ENCODE results near the gene HGF. TPM values are rescaled to one million over a fixed set of nuclear protein-coding genes. Genes with fewer than 3 reads are reported as not detected.
"Not testable (repeated sequence)": the region's sequence is repeated elsewhere in the genome, so short reads cannot be mapped to it uniquely, and the experiment has no call there.

HGF gene
- total RNA-seq, 4 donors from 2014 or later, result 1.2 to 2.2 (median 1.8) TPM

DNA sequence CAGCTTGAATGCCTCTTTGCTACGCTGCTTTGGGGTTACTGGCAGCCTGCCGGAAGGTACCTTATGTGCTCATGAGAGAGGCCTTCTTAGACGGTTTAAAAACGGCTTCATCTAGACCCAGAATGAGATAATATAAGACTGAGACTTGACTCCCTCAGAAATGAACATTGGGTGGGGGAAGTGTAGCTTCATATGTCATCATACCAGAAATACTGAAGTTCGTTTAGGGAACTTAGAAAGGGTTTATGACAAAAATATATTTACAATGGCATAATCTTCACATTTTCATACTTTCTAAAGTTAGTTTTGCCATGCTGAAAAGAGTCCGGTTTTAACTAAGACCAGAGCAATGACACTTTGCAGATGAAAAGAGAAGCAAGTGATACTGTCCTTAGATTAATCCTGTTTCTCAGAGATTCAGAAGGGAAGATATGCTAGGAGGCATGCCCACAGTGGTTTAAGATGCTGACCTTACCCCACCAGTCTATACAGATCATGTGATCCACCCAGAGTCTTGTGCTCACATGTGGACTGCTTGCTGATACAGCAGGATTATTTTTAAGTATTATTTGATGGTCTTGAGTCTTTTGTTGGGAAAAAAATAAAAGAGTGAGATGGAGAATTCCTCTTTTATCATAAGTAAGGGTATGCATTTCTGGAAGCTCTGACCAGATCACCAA, 40.8 kb upstream of the HGF start:
- H3K36me3 ChIP-seq, result no peaks in the 10 kb centered on the region
- H3K4me3 ChIP-seq, result no peak overlapping the region
- WGBS, 2 donors (ENCODE audit: low coverage in 1 of 2), result 54 to 63% methylated on average over 4 to 6 of the region's 6 CpGs
- intact Hi-C loops (cut with DNase I; ENCODE audit: low total_unique reads) (no loop called here), in situ Hi-C loops (cut with MboI; ENCODE audit: low pct_ligation_motif_present in 1 of 4, low pct_unique_long_range_greater_than_20kb in 1 of 4, low sequenced_read_pairs in 3 of 4) (no loop called here)
- TF ChIP-seq EP300 (IDR thresholded peaks at IDR 0.05; ENCODE audit: low read depth), result no peak
- TF ChIP-seq POLR2A (IDR thresholded peaks at IDR 0.05), result no peak
- no peak for TF ChIP-seq POLR2AphosphoS5 (IDR thresholded peaks at IDR 0.05)
- TF ChIP-seq, protein P1, sequence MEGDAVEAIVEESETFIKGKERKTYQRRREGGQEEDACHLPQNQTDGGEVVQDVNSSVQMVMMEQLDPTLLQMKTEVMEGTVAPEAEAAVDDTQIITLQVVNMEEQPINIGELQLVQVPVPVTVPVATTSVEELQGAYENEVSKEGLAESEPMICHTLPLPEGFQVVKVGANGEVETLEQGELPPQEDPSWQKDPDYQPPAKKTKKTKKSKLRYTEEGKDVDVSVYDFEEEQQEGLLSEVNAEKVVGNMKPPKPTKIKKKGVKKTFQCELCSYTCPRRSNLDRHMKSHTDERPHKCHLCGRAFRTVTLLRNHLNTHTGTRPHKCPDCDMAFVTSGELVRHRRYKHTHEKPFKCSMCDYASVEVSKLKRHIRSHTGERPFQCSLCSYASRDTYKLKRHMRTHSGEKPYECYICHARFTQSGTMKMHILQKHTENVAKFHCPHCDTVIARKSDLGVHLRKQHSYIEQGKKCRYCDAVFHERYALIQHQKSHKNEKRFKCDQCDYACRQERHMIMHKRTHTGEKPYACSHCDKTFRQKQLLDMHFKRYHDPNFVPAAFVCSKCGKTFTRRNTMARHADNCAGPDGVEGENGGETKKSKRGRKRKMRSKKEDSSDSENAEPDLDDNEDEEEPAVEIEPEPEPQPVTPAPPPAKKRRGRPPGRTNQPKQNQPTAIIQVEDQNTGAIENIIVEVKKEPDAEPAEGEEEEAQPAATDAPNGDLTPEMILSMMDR (IDR thresholded peaks at IDR 0.05), result no peak
- H3K27ac ChIP-seq, result peak overlapping the region in 1 of 4 donors; percentile 13
- no peaks in the 10 kb centered on the region for H3K27me3 ChIP-seq
- DNase-seq, result no peak
- no peaks in the 10 kb centered on the region for H3K9me3 ChIP-seq
- no peaks in the 10 kb centered on the region for H3K4me1 ChIP-seq

- H3K27me3 ChIP-seq; in situ Hi-C loops (cut with MboI; ENCODE audit: low pct_ligation_motif_present in 1 of 4, low pct_unique_long_range_greater_than_20kb in 1 of 4, low sequenced_read_pairs in 3 of 4); H3K4me1 ChIP-seq; DNase-seq; H3K4me3 ChIP-seq; H3K9me3 ChIP-seq; H3K36me3 ChIP-seq; intact Hi-C loops (cut with DNase I; ENCODE audit: low total_unique reads); H3K27ac ChIP-seq: not testable (repeated sequence)
Observed at GRCh38 chr7:81808310-81808709, 38.5 kb upstream of the HGF start.

- intact Hi-C loops (cut with DNase I; ENCODE audit: low total_unique reads) (no loop called here), in situ Hi-C loops (cut with MboI; ENCODE audit: low pct_ligation_motif_present in 1 of 4, low pct_unique_long_range_greater_than_20kb in 1 of 4, low sequenced_read_pairs in 3 of 4) (no loop called here)
- H3K9me3 ChIP-seq, result no peaks in the 10 kb centered on the region
- H3K36me3 ChIP-seq, result no peaks in the 10 kb centered on the region
- no peak overlapping the region for H3K4me3 ChIP-seq
- DNase-seq, result no peak
- no peak overlapping the region for H3K27ac ChIP-seq
- 39 to 50% methylated on average over 5 of the region's 5 CpGs for WGBS, 2 donors (ENCODE audit: low coverage in 1 of 2)
- H3K4me1 ChIP-seq, result no peaks in the 10 kb centered on the region
- no peaks in the 10 kb centered on the region for H3K27me3 ChIP-seq
- no peak for TF ChIP-seq POLR2AphosphoS5 (IDR thresholded peaks at IDR 0.05)
Observed at GRCh38 chr7:81803267-81803666, 33.4 kb upstream of the HGF start.

GRCh38 chr7:81802251-81802650, 32.4 kb upstream of the HGF start:
- TF ChIP-seq POLR2AphosphoS5 (IDR thresholded peaks at IDR 0.05), result no peak
- no peak for TF ChIP-seq EP300 (IDR thresholded peaks at IDR 0.05; ENCODE audit: low read depth)
- TF ChIP-seq, protein P1 (IDR thresholded peaks at IDR 0.05), result no peak
- TF ChIP-seq POLR2A (IDR thresholded peaks at IDR 0.05), result no peak
- no peaks in the 10 kb centered on the region for H3K36me3 ChIP-seq
- no peak overlapping the region for H3K27ac ChIP-seq
- no peaks in the 10 kb centered on the region for H3K27me3 ChIP-seq
- in situ Hi-C loops (cut with MboI; ENCODE audit: low pct_ligation_motif_present in 1 of 4, low pct_unique_long_range_greater_than_20kb in 1 of 4, low sequenced_read_pairs in 3 of 4) (no loop called here), intact Hi-C loops (cut with DNase I; ENCODE audit: low total_unique reads) (no loop called here)
- no peak for DNase-seq
- H3K9me3 ChIP-seq, result no peaks in the 10 kb centered on the region
- no peak overlapping the region for H3K4me3 ChIP-seq
- no peaks in the 10 kb centered on the region for H3K4me1 ChIP-seq
- 17 to 24% methylated on average over 1 of the region's 1 CpG for WGBS, 2 donors (ENCODE audit: low coverage in 1 of 2)

- WGBS, 2 donors (ENCODE audit: low coverage in 1 of 2), result 60 to 85% methylated on average over 1 to 5 of the region's 5 CpGs
- in situ Hi-C loops (cut with MboI; ENCODE audit: low pct_ligation_motif_present in 1 of 4, low pct_unique_long_range_greater_than_20kb in 1 of 4, low sequenced_read_pairs in 3 of 4) (no loop called here), intact Hi-C loops (cut with DNase I; ENCODE audit: low total_unique reads) (no loop called here)
- H3K27ac ChIP-seq, result no peak overlapping the region
- no peaks in the 10 kb centered on the region for H3K9me3 ChIP-seq
- H3K27me3 ChIP-seq, result no peaks in the 10 kb centered on the region
- no peak overlapping the region for H3K4me3 ChIP-seq
- no peak for TF ChIP-seq POLR2A (IDR thresholded peaks at IDR 0.05)
- TF ChIP-seq, protein P1 (IDR thresholded peaks at IDR 0.05), result no peak
- no peak for DNase-seq
- no peaks in the 10 kb centered on the region for H3K36me3 ChIP-seq
- no peaks in the 10 kb centered on the region for H3K4me1 ChIP-seq
Observed at GRCh38 chr7:81801532-81801931, 31.7 kb upstream of the HGF start.
